ENCODE data around the gene DNAH2. TPM values are rescaled to one million over a fixed set of nuclear protein-coding genes. Genes with fewer than 3 reads are reported as not detected.

Gene DNAH2
- total and polyA plus RNA-seq, 2 of the 8 experiments (the other 6 are each of a cell fraction or from before 2014, with no cell fraction given) = 0.13 to 0.18 TPM

GRCh38 chr17:7807206-7807605, 89.7 kb downstream of the DNAH2 start:
- DNase-seq (ENCODE audit: low read depth in 1 of 2, low spot score in 2 of 2) (no peak), FAIRE-seq (no peak)
- Histone ChIP-seq H4K91ac (replicated peaks; ENCODE audit: insufficient read length, low read length) (no peak overlapping the region), H3K23me2 (ENCODE audit: low read depth, low read length) (no peaks in the 10 kb centered on the region), H3K27me3 (replicated peaks in 1 of 4; ENCODE audit: control insufficient read depth in 3 of 4, extremely low read depth in 1 of 4, insufficient read depth in 3 of 4, low read length in 3 of 4) (peaks cover 0 to 2% (median 0%) of the 10 kb centered on the region in 4 experiments; a peak in 1 of 7 replicates), H3K9ac (replicated peaks in 1 of 4; ENCODE audit: extremely low read depth in 1 of 4, low read depth in 3 of 4, low read length in 3 of 4) (no peak overlapping the region), H2AFZ (ENCODE audit: low read length) (no peak overlapping the region), H2BK20ac (ENCODE audit: low read length) (no peak overlapping the region), H3K4me1 (replicated peaks in 1 of 4; ENCODE audit: control insufficient read depth in 3 of 4, insufficient read depth in 4 of 4, low read length in 3 of 4) (no peaks in the 10 kb centered on the region), H3K79me1 (ENCODE audit: low read depth, low read length) (no peaks in the 10 kb centered on the region), H3K4me2 (ENCODE audit: insufficient read depth in 1 of 2, low read depth in 2 of 2, low read length in 2 of 2) (no peak overlapping the region), H4K20me1 (replicated peaks in 1 of 2; ENCODE audit: control insufficient read depth in 1 of 2, insufficient read depth in 2 of 2, low read length in 2 of 2) (no peaks in the 10 kb centered on the region), H4K5ac (ENCODE audit: insufficient read length, low read depth, low read length) (no peak overlapping the region), H3K23ac (ENCODE audit: insufficient read length) (no peak overlapping the region), H4K8ac (ENCODE audit: extremely low read depth, insufficient read depth, low read length) (no peak overlapping the region), H2BK12ac (ENCODE audit: low read depth, low read length) (no peak overlapping the region), H3K4me3 (ENCODE audit: extremely low read depth in 1 of 4, insufficient read depth in 2 of 4, low read depth in 3 of 4, low read length in 4 of 4) (no peak overlapping the region), H2AK5ac (ENCODE audit: low read depth, low read length) (no peak overlapping the region), H3K14ac (ENCODE audit: insufficient read length) (no peak overlapping the region), H3K4ac (replicated peaks; ENCODE audit: insufficient read length, low read depth, low read length) (no peak overlapping the region), H2BK120ac (replicated peaks; ENCODE audit: low read depth, low read length) (no peak overlapping the region), H3K79me2 (ENCODE audit: control insufficient read depth in 1 of 2, insufficient read depth in 2 of 2, low read length in 2 of 2) (no peaks in the 10 kb centered on the region), H3K9me3 (ENCODE audit: insufficient read depth in 2 of 2, low read depth in 1 of 2, low read length in 1 of 2) (no peaks in the 10 kb centered on the region), H3K18ac (ENCODE audit: extremely low read depth, low read length) (no peak overlapping the region), H2BK5ac (ENCODE audit: low read depth, low read length) (no peak overlapping the region), H3K56ac (replicated peaks; ENCODE audit: insufficient read length, low read depth, low read length) (no peak overlapping the region), H3K27ac (ENCODE audit: low read depth, low read length) (no peak overlapping the region), H2BK15ac (ENCODE audit: low read length) (no peak overlapping the region), H3K36me3 (ENCODE audit: control insufficient read depth in 2 of 4, insufficient read depth in 4 of 4, low read length in 3 of 4) (no peaks in the 10 kb centered on the region)
- ChIA-PET CTCF (ENCODE audit: partially characterized antibody) (interaction anchor here (0.7 to 1.3 kb wide), 3 partner anchors 13 to 28 kb away, joined by 3 to 4 read pairs (median 3); no protein-coding TSS in a partner anchor), POLR2A (ENCODE audit: partially characterized antibody) (interaction anchor here (1.0 kb wide), 1 partner anchor 14 kb away, joined by 3 read pairs; no protein-coding TSS in a partner anchor)
- 89% methylated on average over 19 of the region's 21 CpGs; no CpG with 5 or more reads in 1 of the 2 experiments for WGBS, 2 experiments (ENCODE audit: extremely low coverage in 1 of 2, insufficient coverage in 1 of 2, insufficient read length in 1 of 2, insufficient replicate concordance in 2 of 2, low coverage in 1 of 2, low lambda C conversion rate in 2 of 2, missing lambda C conversion rate in 1 of 2)
- TF ChIP-seq CTCF (IDR thresholded peaks at IDR 0.05; ENCODE audit: control extremely low read depth in 1 of 3, insufficient read depth in 1 of 3, low read depth in 1 of 3, low read length in 3 of 3) (no peak), GTF2F1 (IDR thresholded peaks at IDR 0.05; ENCODE audit: borderline replicate concordance, low read depth, low read length) (no peak), KDM1A (IDR thresholded peaks at IDR 0.05; ENCODE audit: borderline replicate concordance, low read length) (no peak), NANOG (IDR thresholded peaks at IDR 0.05; ENCODE audit: insufficient read depth, low read depth, low read length, poor library complexity, severe bottlenecking) (no peak), CREB1 (IDR thresholded peaks at IDR 0.05) (no peak), SRF (IDR thresholded peaks at IDR 0.05; ENCODE audit: low read depth, low read length) (no peak), KDM4A (IDR thresholded peaks at IDR 0.05; ENCODE audit: low read depth, low read length, severe bottlenecking) (no peak), TAF7 (optimal IDR thresholded peaks at IDR 0.05; ENCODE audit: borderline replicate concordance, low read depth, low read length) (no peak), MAFK (IDR thresholded peaks at IDR 0.05; ENCODE audit: low read depth, low read length) (no peak), CHD2 (IDR thresholded peaks at IDR 0.05; ENCODE audit: low read length) (no peak), SP2 (IDR thresholded peaks at IDR 0.05; ENCODE audit: low read length) (no peak), RFX5 (IDR thresholded peaks at IDR 0.05; ENCODE audit: borderline replicate concordance, low read depth, low read length) (no peak)
